Measurements from ENCODE around the gene ARSA. TPM values are rescaled to one million over a fixed set of nuclear protein-coding genes. Genes with fewer than 3 reads are reported as not detected.

Gene ARSA
- total and polyA plus RNA-seq, 4 donors = 6.8 to 28.0 (median 15.8) TPM

- Histone ChIP-seq H3K4me1 (ENCODE audit: control insufficient read depth in 4 of 4, insufficient read depth in 4 of 4, low read length in 3 of 4) (peaks cover 3 to 19% (median 15%) of the 10 kb centered on the region in 4 donors), H3K27ac (ENCODE audit: low read depth in 1 of 2, low read length in 2 of 2) (no peak overlapping the region), H3K36me3 (ENCODE audit: control insufficient read depth in 4 of 4, insufficient read depth in 3 of 4, low read depth in 1 of 4, low read length in 3 of 4) (no peaks in the 10 kb centered on the region), H3K4me3 (ENCODE audit: low read depth in 1 of 3, low read length in 3 of 3) (no peak overlapping the region), H3K9ac (ENCODE audit: low read depth in 1 of 2, low read length in 2 of 2) (no peak overlapping the region), H3K9me3 (ENCODE audit: control insufficient read depth in 4 of 4, low read length in 3 of 4) (no peaks in the 10 kb centered on the region), H3K27me3 (ENCODE audit: control insufficient read depth in 4 of 4, insufficient read depth in 4 of 4, low read length in 3 of 4) (no peaks in the 10 kb centered on the region)
- no peak for DNase-seq (ENCODE audit: low spot score)
- TF ChIP-seq NR2F2 (IDR thresholded peaks at IDR 0.05) (no peak), JUND (IDR thresholded peaks at IDR 0.05) (no peak)
- TF ChIP-seq, protein P1, sequence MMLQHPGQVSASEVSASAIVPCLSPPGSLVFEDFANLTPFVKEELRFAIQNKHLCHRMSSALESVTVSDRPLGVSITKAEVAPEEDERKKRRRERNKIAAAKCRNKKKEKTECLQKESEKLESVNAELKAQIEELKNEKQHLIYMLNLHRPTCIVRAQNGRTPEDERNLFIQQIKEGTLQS (IDR thresholded peaks at IDR 0.05) = no peak
- 94% methylated on average over 8 of the region's 8 CpGs for WGBS
Observed at GRCh38 chr22:50585781-50586180, 42.2 kb downstream of the ARSA start.

DNA sequence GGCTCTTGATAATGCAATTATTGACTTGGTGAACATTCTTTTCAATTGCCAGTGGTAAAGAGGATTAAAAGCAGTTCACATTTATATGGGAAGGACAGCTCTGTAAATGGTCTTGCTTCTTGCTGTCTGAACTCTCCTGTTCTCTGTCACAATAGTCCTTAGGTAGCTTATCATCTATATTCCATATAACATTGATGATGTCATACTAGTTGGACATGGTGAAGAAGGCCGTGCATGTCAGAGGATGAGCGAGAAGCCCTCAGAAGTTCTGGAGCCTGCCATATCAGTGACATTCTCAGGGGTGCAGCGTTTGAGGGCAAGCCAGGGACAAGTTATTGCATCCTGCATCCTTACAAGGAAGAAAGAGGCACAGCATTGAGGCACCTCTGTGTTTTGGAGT lies 42.7 kb downstream of the ARSA start:
- Histone ChIP-seq H3K9me3 (ENCODE audit: control insufficient read depth in 4 of 4, low read length in 3 of 4) (no peaks in the 10 kb centered on the region), H3K9ac (ENCODE audit: low read depth in 1 of 2, low read length in 2 of 2) (no peak overlapping the region), H3K27me3 (ENCODE audit: control insufficient read depth in 4 of 4, insufficient read depth in 4 of 4, low read length in 3 of 4) (no peaks in the 10 kb centered on the region), H3K4me3 (ENCODE audit: low read depth in 1 of 3, low read length in 3 of 3) (no peak overlapping the region), H3K27ac (ENCODE audit: low read depth in 1 of 2, low read length in 2 of 2) (no peak overlapping the region), H3K4me1 (ENCODE audit: control insufficient read depth in 4 of 4, insufficient read depth in 4 of 4, low read length in 3 of 4) (peaks cover 3 to 19% (median 15%) of the 10 kb centered on the region in 4 donors), H3K36me3 (ENCODE audit: control insufficient read depth in 4 of 4, insufficient read depth in 3 of 4, low read depth in 1 of 4, low read length in 3 of 4) (no peaks in the 10 kb centered on the region)
- no peak for DNase-seq (ENCODE audit: low spot score)
- WGBS = 94% methylated on average over 3 of the region's 3 CpGs
- TF ChIP-seq SP1 (IDR thresholded peaks at IDR 0.05) (no peak), MAX (IDR thresholded peaks at IDR 0.05) (no peak), RAD21 (IDR thresholded peaks at IDR 0.05) (no peak), HNF4G (IDR thresholded peaks at IDR 0.05) (no peak), RXRA (IDR thresholded peaks at IDR 0.05) (no peak), REST (IDR thresholded peaks at IDR 0.05) (no peak), NR2F2 (IDR thresholded peaks at IDR 0.05) (no peak), HNF4A (conservative IDR thresholded peaks at IDR 0.05) (no peak)
- TF ChIP-seq, protein P2, sequence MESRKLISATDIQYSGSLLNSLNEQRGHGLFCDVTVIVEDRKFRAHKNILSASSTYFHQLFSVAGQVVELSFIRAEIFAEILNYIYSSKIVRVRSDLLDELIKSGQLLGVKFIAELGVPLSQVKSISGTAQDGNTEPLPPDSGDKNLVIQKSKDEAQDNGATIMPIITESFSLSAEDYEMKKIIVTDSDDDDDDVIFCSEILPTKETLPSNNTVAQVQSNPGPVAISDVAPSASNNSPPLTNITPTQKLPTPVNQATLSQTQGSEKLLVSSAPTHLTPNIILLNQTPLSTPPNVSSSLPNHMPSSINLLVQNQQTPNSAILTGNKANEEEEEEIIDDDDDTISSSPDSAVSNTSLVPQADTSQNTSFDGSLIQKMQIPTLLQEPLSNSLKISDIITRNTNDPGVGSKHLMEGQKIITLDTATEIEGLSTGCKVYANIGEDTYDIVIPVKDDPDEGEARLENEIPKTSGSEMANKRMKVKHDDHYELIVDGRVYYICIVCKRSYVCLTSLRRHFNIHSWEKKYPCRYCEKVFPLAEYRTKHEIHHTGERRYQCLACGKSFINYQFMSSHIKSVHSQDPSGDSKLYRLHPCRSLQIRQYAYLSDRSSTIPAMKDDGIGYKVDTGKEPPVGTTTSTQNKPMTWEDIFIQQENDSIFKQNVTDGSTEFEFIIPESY (IDR thresholded peaks at IDR 0.05) = no peak
- TF ChIP-seq, protein P3, sequence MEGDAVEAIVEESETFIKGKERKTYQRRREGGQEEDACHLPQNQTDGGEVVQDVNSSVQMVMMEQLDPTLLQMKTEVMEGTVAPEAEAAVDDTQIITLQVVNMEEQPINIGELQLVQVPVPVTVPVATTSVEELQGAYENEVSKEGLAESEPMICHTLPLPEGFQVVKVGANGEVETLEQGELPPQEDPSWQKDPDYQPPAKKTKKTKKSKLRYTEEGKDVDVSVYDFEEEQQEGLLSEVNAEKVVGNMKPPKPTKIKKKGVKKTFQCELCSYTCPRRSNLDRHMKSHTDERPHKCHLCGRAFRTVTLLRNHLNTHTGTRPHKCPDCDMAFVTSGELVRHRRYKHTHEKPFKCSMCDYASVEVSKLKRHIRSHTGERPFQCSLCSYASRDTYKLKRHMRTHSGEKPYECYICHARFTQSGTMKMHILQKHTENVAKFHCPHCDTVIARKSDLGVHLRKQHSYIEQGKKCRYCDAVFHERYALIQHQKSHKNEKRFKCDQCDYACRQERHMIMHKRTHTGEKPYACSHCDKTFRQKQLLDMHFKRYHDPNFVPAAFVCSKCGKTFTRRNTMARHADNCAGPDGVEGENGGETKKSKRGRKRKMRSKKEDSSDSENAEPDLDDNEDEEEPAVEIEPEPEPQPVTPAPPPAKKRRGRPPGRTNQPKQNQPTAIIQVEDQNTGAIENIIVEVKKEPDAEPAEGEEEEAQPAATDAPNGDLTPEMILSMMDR (IDR thresholded peaks at IDR 0.05; ENCODE audit: low read depth, low read length, missing input control) = no peak
